ENCODE results near the gene RFTN2.

RFTN2 gene

DNA sequence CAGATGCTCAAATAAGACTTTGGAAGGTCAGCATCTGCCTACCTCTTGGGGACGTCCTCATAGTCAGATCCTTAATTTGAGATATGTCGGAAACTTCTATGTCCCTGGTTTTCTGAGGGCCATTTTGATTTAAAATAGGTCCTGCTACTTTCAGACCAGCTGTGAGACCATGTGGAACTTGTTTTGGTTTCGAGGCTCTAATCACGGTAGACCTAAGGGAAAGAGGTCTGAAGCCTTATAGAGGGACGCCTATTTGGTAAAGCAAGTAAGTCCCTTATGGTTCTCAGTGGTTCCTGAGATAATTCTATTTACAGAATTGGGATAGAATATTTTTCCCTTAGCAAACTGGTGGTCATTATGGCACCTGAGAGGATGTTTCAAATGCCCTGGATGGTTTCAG lies 75.1 kb downstream of the RFTN2 start:
- TF ChIP-seq SIN3A (IDR thresholded peaks at IDR 0.05; ENCODE audit: borderline replicate concordance, insufficient read depth, low read length) (no peak), POLR2AphosphoS5 (IDR thresholded peaks at IDR 0.05; ENCODE audit: low read depth, low read length) (no peak), TAF1 (IDR thresholded peaks at IDR 0.05; ENCODE audit: borderline replicate concordance, insufficient read depth, low read length) (no peak), FOXP2 (optimal IDR thresholded peaks at IDR 0.05; ENCODE audit: borderline replicate concordance, extremely low read depth, extremely low read length, insufficient read depth) (no peak)
- TF ChIP-seq, protein P1, sequence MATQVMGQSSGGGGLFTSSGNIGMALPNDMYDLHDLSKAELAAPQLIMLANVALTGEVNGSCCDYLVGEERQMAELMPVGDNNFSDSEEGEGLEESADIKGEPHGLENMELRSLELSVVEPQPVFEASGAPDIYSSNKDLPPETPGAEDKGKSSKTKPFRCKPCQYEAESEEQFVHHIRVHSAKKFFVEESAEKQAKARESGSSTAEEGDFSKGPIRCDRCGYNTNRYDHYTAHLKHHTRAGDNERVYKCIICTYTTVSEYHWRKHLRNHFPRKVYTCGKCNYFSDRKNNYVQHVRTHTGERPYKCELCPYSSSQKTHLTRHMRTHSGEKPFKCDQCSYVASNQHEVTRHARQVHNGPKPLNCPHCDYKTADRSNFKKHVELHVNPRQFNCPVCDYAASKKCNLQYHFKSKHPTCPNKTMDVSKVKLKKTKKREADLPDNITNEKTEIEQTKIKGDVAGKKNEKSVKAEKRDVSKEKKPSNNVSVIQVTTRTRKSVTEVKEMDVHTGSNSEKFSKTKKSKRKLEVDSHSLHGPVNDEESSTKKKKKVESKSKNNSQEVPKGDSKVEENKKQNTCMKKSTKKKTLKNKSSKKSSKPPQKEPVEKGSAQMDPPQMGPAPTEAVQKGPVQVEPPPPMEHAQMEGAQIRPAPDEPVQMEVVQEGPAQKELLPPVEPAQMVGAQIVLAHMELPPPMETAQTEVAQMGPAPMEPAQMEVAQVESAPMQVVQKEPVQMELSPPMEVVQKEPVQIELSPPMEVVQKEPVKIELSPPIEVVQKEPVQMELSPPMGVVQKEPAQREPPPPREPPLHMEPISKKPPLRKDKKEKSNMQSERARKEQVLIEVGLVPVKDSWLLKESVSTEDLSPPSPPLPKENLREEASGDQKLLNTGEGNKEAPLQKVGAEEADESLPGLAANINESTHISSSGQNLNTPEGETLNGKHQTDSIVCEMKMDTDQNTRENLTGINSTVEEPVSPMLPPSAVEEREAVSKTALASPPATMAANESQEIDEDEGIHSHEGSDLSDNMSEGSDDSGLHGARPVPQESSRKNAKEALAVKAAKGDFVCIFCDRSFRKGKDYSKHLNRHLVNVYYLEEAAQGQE (IDR thresholded peaks at IDR 0.05; ENCODE audit: insufficient read depth in 1 of 2, low read depth in 2 of 2, low read length in 2 of 2) = no peak

DNA sequence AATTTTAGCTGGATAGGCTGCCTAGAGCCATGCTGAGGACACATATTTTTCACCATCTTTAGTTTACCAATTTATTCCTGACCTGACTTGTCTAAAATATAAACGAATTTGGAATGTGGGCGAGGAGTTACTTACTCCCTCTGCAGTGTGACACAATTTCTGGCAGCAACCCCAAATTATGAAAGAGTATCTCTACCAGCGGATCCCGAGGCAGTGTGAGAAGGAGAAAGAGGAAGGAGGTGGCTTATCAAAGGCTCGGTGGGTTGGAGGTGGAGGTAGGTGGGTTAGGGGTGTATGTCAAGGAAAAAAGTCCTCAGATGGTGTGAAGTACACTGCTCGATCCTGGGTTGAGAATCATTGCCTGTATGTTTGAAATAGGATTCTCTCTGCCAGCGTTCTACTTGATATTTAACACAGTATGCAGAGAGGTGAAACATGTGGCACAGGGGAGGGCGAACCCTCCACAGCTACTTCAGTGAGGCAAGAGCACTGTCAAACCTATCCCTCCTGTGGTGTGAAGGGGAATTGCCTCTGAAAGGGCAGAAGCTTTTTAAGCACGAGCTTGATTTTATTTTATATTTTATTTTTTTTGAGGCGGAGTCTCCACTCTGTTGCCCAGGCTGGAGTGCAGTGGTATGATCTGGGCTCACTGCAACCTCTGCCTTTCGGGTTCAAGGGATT lies 76.0 kb downstream of the RFTN2 start:
- TF ChIP-seq, protein P1 (IDR thresholded peaks at IDR 0.05; ENCODE audit: insufficient read depth in 1 of 2, low read depth in 2 of 2, low read length in 2 of 2) = no peak
- TF ChIP-seq SIN3A (IDR thresholded peaks at IDR 0.05; ENCODE audit: borderline replicate concordance, insufficient read depth, low read length) (no peak), TAF1 (IDR thresholded peaks at IDR 0.05; ENCODE audit: borderline replicate concordance, insufficient read depth, low read length) (no peak), FOXP2 (optimal IDR thresholded peaks at IDR 0.05; ENCODE audit: borderline replicate concordance, extremely low read depth, extremely low read length, insufficient read depth) (no peak), POLR2AphosphoS5 (IDR thresholded peaks at IDR 0.05; ENCODE audit: low read depth, low read length) (no peak)

DNA sequence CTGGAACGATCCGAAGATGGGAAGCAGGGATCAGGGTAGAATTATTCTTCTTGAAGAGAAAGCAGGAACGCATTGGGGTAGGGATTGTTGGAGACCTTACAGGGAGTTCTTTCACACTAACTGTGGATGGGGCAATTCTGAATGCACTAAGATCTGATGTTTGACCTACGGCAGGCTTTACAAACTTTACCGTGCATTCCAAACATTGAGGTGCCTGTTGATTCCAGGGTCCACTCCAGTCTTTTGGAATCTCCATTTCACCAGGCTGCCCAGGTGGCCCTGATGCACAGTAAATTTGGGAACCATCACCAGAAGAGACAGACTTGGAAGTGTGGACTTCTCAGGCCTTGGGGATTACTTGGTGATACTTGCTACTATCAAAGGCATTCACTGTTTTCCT lies 76.9 kb downstream of the RFTN2 start:
- TF ChIP-seq, protein P1 (IDR thresholded peaks at IDR 0.05; ENCODE audit: insufficient read depth in 1 of 2, low read depth in 2 of 2, low read length in 2 of 2) = no peak
- no peak for TF ChIP-seq TAF1 (IDR thresholded peaks at IDR 0.05; ENCODE audit: borderline replicate concordance, insufficient read depth, low read length)
- TF ChIP-seq SIN3A (IDR thresholded peaks at IDR 0.05; ENCODE audit: borderline replicate concordance, insufficient read depth, low read length) = no peak
- no peak for TF ChIP-seq POLR2AphosphoS5 (IDR thresholded peaks at IDR 0.05; ENCODE audit: low read depth, low read length)
- no peak for TF ChIP-seq FOXP2 (optimal IDR thresholded peaks at IDR 0.05; ENCODE audit: borderline replicate concordance, extremely low read depth, extremely low read length, insufficient read depth)

DNA sequence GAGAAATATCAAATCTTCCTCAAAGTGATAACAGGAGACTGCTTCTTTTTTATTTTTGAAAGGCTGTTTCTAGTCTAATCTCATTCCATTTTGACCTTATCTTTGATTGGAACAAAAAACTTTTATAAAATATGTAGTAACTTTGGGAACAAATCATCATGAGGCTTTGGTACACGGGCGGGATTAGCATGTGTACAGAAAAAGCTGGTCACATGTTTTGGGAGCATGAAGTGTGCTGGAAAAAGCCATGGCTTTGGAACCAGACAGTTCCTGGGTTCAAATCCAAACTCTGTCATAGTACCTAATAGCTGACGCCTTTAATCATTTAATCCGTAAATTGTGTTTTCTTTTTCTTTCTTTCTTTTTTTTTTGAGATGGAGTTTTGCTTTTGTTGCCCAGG lies 78.2 kb downstream of the RFTN2 start:
- TF ChIP-seq POLR2AphosphoS5 (IDR thresholded peaks at IDR 0.05; ENCODE audit: low read depth, low read length) (no peak), TAF1 (IDR thresholded peaks at IDR 0.05; ENCODE audit: borderline replicate concordance, insufficient read depth, low read length) (no peak), SIN3A (IDR thresholded peaks at IDR 0.05; ENCODE audit: borderline replicate concordance, insufficient read depth, low read length) (no peak), FOXP2 (optimal IDR thresholded peaks at IDR 0.05; ENCODE audit: borderline replicate concordance, extremely low read depth, extremely low read length, insufficient read depth) (no peak)
- TF ChIP-seq, protein P1 (IDR thresholded peaks at IDR 0.05; ENCODE audit: insufficient read depth in 1 of 2, low read depth in 2 of 2, low read length in 2 of 2) = no peak
